SK-N-SH (cell line): ENCODE data around the gene SEMA4B. TPM values are rescaled to one million over a fixed set of nuclear protein-coding genes. Genes with fewer than 3 reads are reported as not detected.

Experiments used
- CTCF ChIA-PET: fragments of 300-600, 350-600 bp; formaldehyde crosslinking; extraction: SDS; loops from one replicate; lab custom pipeline; 2021; lab: Yijun Ruan, JAX
- POLR2A ChIA-PET: fragments of 350-600 bp; sonication (Branson Sonifier 250); formaldehyde crosslinking; extraction: SDS; loops from one replicate; lab custom pipeline; 2020; ENCODE audit warnings: antibody characterized with exemption, inconsistent platforms; lab: Yijun Ruan, JAX
- DNase-seq: peaks from one replicate; pipeline ENCODE4 v3.0.0; 2012
- H2AFZ ChIP-seq: fragments of 200-600 bp; sonication (generic); 2 replicates; pipeline ENCODE4 v1.8.1; 2016; ENCODE audit warnings: antibody characterized with exemption, mild to moderate bottlenecking, low read depth
- H3F3A ChIP-seq: fragments of 200-600 bp; sonication (generic); replicated peaks from 2 replicates; pipeline ENCODE3; 2016; ENCODE audit warnings: antibody characterized with exemption, mild to moderate bottlenecking; ENCODE audit not compliant: insufficient read depth
- H3K27ac ChIP-seq, 2 experiments: fragments of 200-500 bp in 1 of 2; fragments of 200-600 bp in 1 of 2; sonication (Bioruptor generic) in 1 of 2; sonication (generic), shearing (Covaris generic) in 1 of 2; 2 replicates each; pipeline versions ENCODE4 v1.5.1 to v1.6.1; 2014 to 2016; ENCODE audit warnings: low read depth in 2 of 2, inconsistent platforms in 1 of 2, low read length in 1 of 2, mild to moderate bottlenecking in 1 of 2, mixed read lengths in 1 of 2
- H3K27me3 ChIP-seq: fragments of 200-600 bp; sonication (generic), shearing (Covaris generic); 2 replicates; pipeline ENCODE4 v1.6.1; 2016; ENCODE audit warnings: mixed run types; ENCODE audit not compliant: insufficient read depth
- H3K36me3 ChIP-seq, 2 experiments: fragments of 200-500 bp in 1 of 2; fragments of 200-600 bp in 1 of 2; sonication (Bioruptor generic) in 1 of 2; sonication (generic) in 1 of 2; replicated peaks in 1 of 2; 2 replicates each; pipeline versions ENCODE3 to v1.5.1; 2014 to 2016; ENCODE audit warnings: low read length in 1 of 2, mild to moderate bottlenecking in 1 of 2; ENCODE audit not compliant: insufficient read depth in 2 of 2, control insufficient read depth in 1 of 2
- H3K4me1 ChIP-seq, 2 experiments: fragments of 200-500 bp in 1 of 2; fragments of 200-600 bp in 1 of 2; sonication (Bioruptor generic) in 1 of 2; sonication (generic), shearing (Covaris generic) in 1 of 2; 2 replicates each; pipeline versions ENCODE4 v1.5.1 to v1.6.1; 2014 to 2016; ENCODE audit warnings: low read depth in 1 of 2, low read length in 1 of 2, mixed run types in 1 of 2; ENCODE audit not compliant: insufficient read depth in 2 of 2, control insufficient read depth in 1 of 2
- H3K4me2 ChIP-seq: fragments of 200-600 bp; sonication (generic), shearing (Covaris generic); 2 replicates; pipeline ENCODE4 v1.6.1; 2017; ENCODE audit warnings: mixed run types
- H3K4me3 ChIP-seq, 2 experiments: fragments of 200-500 bp in 1 of 2; fragments of 200-600 bp in 1 of 2; sonication (Bioruptor generic) in 1 of 2; sonication (generic), shearing (Covaris generic) in 1 of 2; 2 replicates each; pipeline versions ENCODE4 v1.5.1 to v1.8.1; 2014 to 2016; ENCODE audit warnings: low read depth in 2 of 2, inconsistent platforms in 1 of 2, low read length in 1 of 2, mild to moderate bottlenecking in 1 of 2, mixed read lengths in 1 of 2, moderate library complexity in 1 of 2
- H3K79me2 ChIP-seq: fragments of 200-600 bp; sonication (generic); 2 replicates; pipeline ENCODE4 v1.8.1; 2017; ENCODE audit warnings: mild to moderate bottlenecking; ENCODE audit not compliant: insufficient read depth
- H3K9ac ChIP-seq: fragments of 200-600 bp; sonication (generic); 2 replicates; pipeline ENCODE4 v1.6.1; 2017; ENCODE audit warnings: mixed run types
- H3K9me2 ChIP-seq: fragments of 200-600 bp; sonication (generic); 2 replicates; pipeline ENCODE4 v1.6.1; 2017; ENCODE audit warnings: mixed run types
- H3K9me3 ChIP-seq: fragments of 200-600 bp; sonication (generic); 2 replicates; pipeline ENCODE4 v1.6.1; 2017; ENCODE audit warnings: mixed run types, mild to moderate bottlenecking, moderate library complexity
- H4K20me1 ChIP-seq: fragments of 200-600 bp; sonication (generic); 2 replicates; pipeline ENCODE4 v1.6.1; 2017; ENCODE audit warnings: mild to moderate bottlenecking, mixed run types; ENCODE audit not compliant: insufficient read depth
- EZH2phosphoT487 ChIP-seq: fragments of 200-600 bp; sonication (generic); IDR thresholded peaks from 2 replicates; pipeline ENCODE4 v1.6.1; 2017; ENCODE audit warnings: low read depth, mixed run types, mild to moderate bottlenecking, antibody characterized with exemption, moderate library complexity, borderline replicate concordance
- FOSL2 ChIP-seq: IDR thresholded peaks from 2 replicates; pipeline ENCODE4 v1.4.0; 2012; ENCODE audit warnings: low read depth, mild to moderate bottlenecking, moderate library complexity, borderline replicate concordance
- GABPA ChIP-seq: IDR thresholded peaks from 2 replicates; pipeline ENCODE4 v1.4.0; 2012; ENCODE audit warnings: low read depth, mild to moderate bottlenecking
- GATA2 ChIP-seq: sonication (generic); formaldehyde crosslinking; IDR thresholded peaks from 2 replicates; pipeline ENCODE4 v1.5.0; 2020; ENCODE audit warnings: mild to moderate bottlenecking, missing genetic modification reagents
- MAX ChIP-seq: IDR thresholded peaks from 2 replicates; pipeline ENCODE4 v1.4.0; 2012; ENCODE audit warnings: low read depth
- MXI1 ChIP-seq: IDR thresholded peaks from 2 replicates; pipeline ENCODE4 v1.6.1; 2012; ENCODE audit warnings: mild to moderate bottlenecking, low read depth, low read length, improper control_type of control experiment
- NRF1 ChIP-seq: IDR thresholded peaks from 2 replicates; pipeline ENCODE4 v1.6.1; 2012; ENCODE audit warnings: low read depth, mild to moderate bottlenecking, low read length
- POLR2AphosphoS5 ChIP-seq: IDR thresholded peaks from 2 replicates; pipeline ENCODE4 v1.6.1; 2012; ENCODE audit warnings: low read depth, low read length
- RCOR1 ChIP-seq: fragments of 150-350 bp; IDR thresholded peaks from 2 replicates; pipeline ENCODE4 v1.6.1; 2017; ENCODE audit warnings: antibody characterized with exemption, low read length
- RXRA ChIP-seq: IDR thresholded peaks from 2 replicates; pipeline ENCODE4 v1.4.0; 2012; ENCODE audit warnings: low read depth, mild to moderate bottlenecking, borderline replicate concordance
- SMC3 ChIP-seq: IDR thresholded peaks from 2 replicates; pipeline ENCODE4 v1.6.1; 2012; ENCODE audit warnings: low read depth, low read length, improper control_type of control experiment
- TEAD4 ChIP-seq: IDR thresholded peaks from 2 replicates; pipeline ENCODE4 v1.4.0; 2012; ENCODE audit warnings: mild to moderate bottlenecking, borderline replicate concordance; ENCODE audit not compliant: insufficient read depth
- YY1 ChIP-seq: IDR thresholded peaks from 2 replicates; pipeline ENCODE4 v1.4.0; 2012; ENCODE audit warnings: low read depth, mild to moderate bottlenecking
- WGBS: methylation state at CpG from one replicate; pipeline ENCODE4 v1.1.6; 2017; ENCODE audit warnings: low lambda C conversion rate; 5-methylcytosine and 5-hydroxymethylcytosine counted together
- polyA plus RNA-seq, 3 experiments: library from polyadenylated mRNA; depleted of rRNA; stranded (reverse); fragments of >200 nt; gene quantifications; 2 replicates each; pipeline ENCODE4 v1.2.3, GENCODE V29; 2012
- TF ChIP-seq, protein P1 (sequence below): IDR thresholded peaks from 2 replicates; pipeline ENCODE4 v1.4.0; 2012; ENCODE audit warnings: low read depth, borderline replicate concordance
- TF ChIP-seq, protein P2 (sequence below): fragments of 200-600 bp; sonication (generic); IDR thresholded peaks from 2 replicates; pipeline ENCODE4 v1.6.1; 2017; ENCODE audit warnings: antibody characterized with exemption, mild to moderate bottlenecking, moderate library complexity
- TF ChIP-seq, protein P3 (sequence below): fragments of 150-350 bp; IDR thresholded peaks from 2 replicates; pipeline ENCODE4 v1.6.1; 2017; ENCODE audit warnings: antibody characterized with exemption, low read length, low read depth, borderline replicate concordance

The SEMA4B gene
- polyA plus RNA-seq, 1 of the 3 experiments (the other 2 are of a cell fraction): 38.9 TPM

- TF ChIP-seq TEAD4 (no peak), RCOR1 (no peak), SMC3 (0 out of 2 replicates have a peak, but pooled peaks have one; percentile 35), NRF1 (no peak), GABPA (peak; percentile 49; the same call in 1 of the 2 replicates), YY1 (no peak; the same call in 1 of the 2 replicates), MAX (no peak), RXRA (no peak), EZH2phosphoT487 (no peak)
- TF ChIP-seq, protein P1, sequence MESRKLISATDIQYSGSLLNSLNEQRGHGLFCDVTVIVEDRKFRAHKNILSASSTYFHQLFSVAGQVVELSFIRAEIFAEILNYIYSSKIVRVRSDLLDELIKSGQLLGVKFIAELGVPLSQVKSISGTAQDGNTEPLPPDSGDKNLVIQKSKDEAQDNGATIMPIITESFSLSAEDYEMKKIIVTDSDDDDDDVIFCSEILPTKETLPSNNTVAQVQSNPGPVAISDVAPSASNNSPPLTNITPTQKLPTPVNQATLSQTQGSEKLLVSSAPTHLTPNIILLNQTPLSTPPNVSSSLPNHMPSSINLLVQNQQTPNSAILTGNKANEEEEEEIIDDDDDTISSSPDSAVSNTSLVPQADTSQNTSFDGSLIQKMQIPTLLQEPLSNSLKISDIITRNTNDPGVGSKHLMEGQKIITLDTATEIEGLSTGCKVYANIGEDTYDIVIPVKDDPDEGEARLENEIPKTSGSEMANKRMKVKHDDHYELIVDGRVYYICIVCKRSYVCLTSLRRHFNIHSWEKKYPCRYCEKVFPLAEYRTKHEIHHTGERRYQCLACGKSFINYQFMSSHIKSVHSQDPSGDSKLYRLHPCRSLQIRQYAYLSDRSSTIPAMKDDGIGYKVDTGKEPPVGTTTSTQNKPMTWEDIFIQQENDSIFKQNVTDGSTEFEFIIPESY: no peak
Measured at GRCh38 chr15:90233387-90234095, 32.4 kb downstream of the SEMA4B start, which contains the start of gene CIB1 (continued).

DNA sequence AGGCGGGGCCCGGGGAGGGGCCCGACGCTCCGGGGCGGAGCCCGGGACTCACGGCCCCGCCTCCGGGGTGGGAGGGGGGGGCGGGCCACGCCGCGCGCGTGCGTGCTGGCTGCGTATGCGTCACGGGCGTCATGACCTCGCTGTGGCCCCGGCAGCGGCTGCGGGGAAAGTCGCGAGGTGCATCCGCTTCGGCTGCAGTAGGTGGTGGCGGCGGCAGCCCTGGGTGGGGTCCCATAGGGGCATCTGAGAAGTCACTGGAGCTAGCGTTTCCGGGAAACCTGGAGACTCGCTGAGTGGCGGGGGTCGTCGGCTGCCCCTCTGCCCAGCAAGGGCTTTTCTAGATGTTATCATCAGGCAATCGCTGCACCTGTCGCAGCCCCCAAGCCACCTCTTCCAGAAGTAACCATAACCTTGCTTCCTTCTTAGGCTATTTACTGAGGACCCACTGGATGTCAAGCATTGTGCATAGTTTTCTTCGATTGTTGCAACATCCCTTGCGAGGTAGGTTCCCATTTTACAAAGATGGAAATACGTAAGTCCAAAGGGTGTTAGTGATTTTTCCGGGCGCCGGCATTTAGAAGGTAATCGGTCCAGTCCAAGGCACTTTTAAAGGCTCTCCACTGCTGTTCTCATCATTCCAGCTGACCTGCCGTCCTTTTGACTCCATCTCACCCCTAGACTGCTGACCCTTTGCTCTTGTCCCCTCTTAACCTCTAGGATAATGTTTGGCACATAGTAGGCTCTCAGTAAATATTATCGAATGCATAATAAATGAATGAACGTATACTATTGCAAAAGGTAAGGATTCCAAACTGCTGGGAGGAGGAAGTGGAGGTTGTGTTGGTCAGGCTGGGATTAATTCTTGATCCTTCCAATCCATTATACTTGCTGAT, 33.2 kb downstream of the SEMA4B start, which contains the start of gene GDPGP1:
TSS of gene GDPGP1 (plus strand) at position 114 of the 893 bp plus-strand sequence. CDS start 6,700 bp downstream, outside the sequence.
- no peaks in the 10 kb centered on the region for H3K9me3 ChIP-seq
- peak within 1 kb of the TSS; percentile 78 for H3K4me2 ChIP-seq
- DNase-seq: peak; percentile 100
- peaks cover 6 to 26% of the 10 kb centered on the region in 2 experiments for H3K36me3 ChIP-seq
- H3K27ac ChIP-seq: peak within 1 kb of the TSS; percentile 67 to 92
- H3K4me1 ChIP-seq: peaks cover 5 to 9% of the 10 kb centered on the region in 2 experiments; a peak in 2 of 4 replicates
- H4K20me1 ChIP-seq: no peaks in the 10 kb centered on the region
- H3K27me3 ChIP-seq: no peaks in the 10 kb centered on the region
- CTCF ChIA-PET: interaction anchor here (0.6 to 5.4 kb wide), 15 partner anchors 13 to 248 kb away, joined by 3 to 35 read pairs (median 5); partner anchors contain the start of gene TTLL13
- TF ChIP-seq GATA2 (CRISPR knock-in tag) (peak; percentile 70), NRF1 (peak; percentile 76), MXI1 (peak; percentile 69), POLR2AphosphoS5 (peak; percentile 61; the same call in 1 of the 2 replicates), FOSL2 (peak; percentile 42; the same call in 1 of the 2 replicates), MAX (no peak; the same call in 1 of the 2 replicates), RXRA (peak; percentile 86; the same call in 1 of the 2 replicates)
- TF ChIP-seq, protein P2, sequence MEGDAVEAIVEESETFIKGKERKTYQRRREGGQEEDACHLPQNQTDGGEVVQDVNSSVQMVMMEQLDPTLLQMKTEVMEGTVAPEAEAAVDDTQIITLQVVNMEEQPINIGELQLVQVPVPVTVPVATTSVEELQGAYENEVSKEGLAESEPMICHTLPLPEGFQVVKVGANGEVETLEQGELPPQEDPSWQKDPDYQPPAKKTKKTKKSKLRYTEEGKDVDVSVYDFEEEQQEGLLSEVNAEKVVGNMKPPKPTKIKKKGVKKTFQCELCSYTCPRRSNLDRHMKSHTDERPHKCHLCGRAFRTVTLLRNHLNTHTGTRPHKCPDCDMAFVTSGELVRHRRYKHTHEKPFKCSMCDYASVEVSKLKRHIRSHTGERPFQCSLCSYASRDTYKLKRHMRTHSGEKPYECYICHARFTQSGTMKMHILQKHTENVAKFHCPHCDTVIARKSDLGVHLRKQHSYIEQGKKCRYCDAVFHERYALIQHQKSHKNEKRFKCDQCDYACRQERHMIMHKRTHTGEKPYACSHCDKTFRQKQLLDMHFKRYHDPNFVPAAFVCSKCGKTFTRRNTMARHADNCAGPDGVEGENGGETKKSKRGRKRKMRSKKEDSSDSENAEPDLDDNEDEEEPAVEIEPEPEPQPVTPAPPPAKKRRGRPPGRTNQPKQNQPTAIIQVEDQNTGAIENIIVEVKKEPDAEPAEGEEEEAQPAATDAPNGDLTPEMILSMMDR: no peak
- TF ChIP-seq, protein P1: no peak
- TF ChIP-seq, protein P3, sequence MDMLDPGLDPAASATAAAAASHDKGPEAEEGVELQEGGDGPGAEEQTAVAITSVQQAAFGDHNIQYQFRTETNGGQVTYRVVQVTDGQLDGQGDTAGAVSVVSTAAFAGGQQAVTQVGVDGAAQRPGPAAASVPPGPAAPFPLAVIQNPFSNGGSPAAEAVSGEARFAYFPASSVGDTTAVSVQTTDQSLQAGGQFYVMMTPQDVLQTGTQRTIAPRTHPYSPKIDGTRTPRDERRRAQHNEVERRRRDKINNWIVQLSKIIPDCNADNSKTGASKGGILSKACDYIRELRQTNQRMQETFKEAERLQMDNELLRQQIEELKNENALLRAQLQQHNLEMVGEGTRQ: no peak
- peak within 1 kb of the TSS; percentile 71 to 78 for H3K4me3 ChIP-seq
- no peaks in the 10 kb centered on the region for H3F3A ChIP-seq
- H3K9me2 ChIP-seq: no peaks in the 10 kb centered on the region
- 14% methylated on average over 12 of the region's 49 CpGs for WGBS
- POLR2A ChIA-PET: interaction anchor here (1.0 to 2.5 kb wide), 4 partner anchors 15 to 132 kb away, joined by 5 to 10 read pairs (median 6); partner anchors contain the start of genes IDH2 and TTLL13
- peaks cover 26% of the 10 kb centered on the region for H3K79me2 ChIP-seq
- peak within 1 kb of the TSS; percentile 74 for H2AFZ ChIP-seq
- peak within 1 kb of the TSS; percentile 89 for H3K9ac ChIP-seq
